Lower leg skin (tissue), 4 donors: Measurements from ENCODE around the gene MDC1. TPM values are rescaled to one million over a fixed set of nuclear protein-coding genes. Genes with fewer than 3 reads are reported as not detected.
A peak's percentile ranks its signal among the peaks of the same experiment; 100 is the strongest.

Experiments
- DNase-seq, 2 donors: peaks; one replicate each; pipeline ENCODE4 v3.0.0-alpha.2; 2019; ENCODE audit warnings: low spot score in 2 of 2
- H3K4me3 ChIP-seq: fragments of 200-600 bp; sonication (generic); 2 replicates; pipeline ENCODE4 v1.5.1; 2017; ENCODE audit warnings: mild to moderate bottlenecking, low read depth; ENCODE audit not compliant: poor library complexity, severe bottlenecking
- POLR2A ChIP-seq, 2 donors: fragments of 450-650 bp; IDR thresholded peaks; one replicate each; pipeline ENCODE4 v1.6.1; 2016 to 2017; ENCODE audit warnings: antibody characterized with exemption in 2 of 2, mild to moderate bottlenecking in 1 of 2, moderate library complexity in 1 of 2
- WGBS, 2 donors: methylation state at CpG; one replicate each; pipeline ENCODE4 v1.1.5; 2018; 5-methylcytosine and 5-hydroxymethylcytosine counted together
- intact Hi-C: fragments of 100-400 bp; cut with DNase I; formaldehyde crosslinking; loops from one replicate; pipeline ENCODE4 v1.15.0; 2023; ENCODE audit warnings: low total_unique reads
- total RNA-seq, 4 donors: library from RNA; depleted of rRNA; stranded (reverse); fragments of >200 nt; gene quantifications; one replicate each; pipeline ENCODE4 v1.1.0, GENCODE V29; 2016
- TF ChIP-seq, protein P1 (sequence below), 3 donors: fragments of 450-650 bp; IDR thresholded peaks; one replicate each; pipeline ENCODE4 v1.5.1; 2016; ENCODE audit warnings: antibody characterized with exemption in 3 of 3, mild to moderate bottlenecking in 3 of 3, moderate library complexity in 2 of 3

The MDC1 gene
- total RNA-seq, 4 donors from 2014 or later = 9.7 to 21.4 (median 9.8) TPM

GRCh38 chr6:30747300-30747687 lies 30.2 kb upstream of the MDC1 start:
- H3K4me3 ChIP-seq = no peak overlapping the region
- DNase-seq = no peak
- intact Hi-C loops = loop anchor here (10.0 kb wide), 2 partner anchors 68 to 128 kb away; no protein-coding TSS in a partner anchor
- TF ChIP-seq, protein P1, sequence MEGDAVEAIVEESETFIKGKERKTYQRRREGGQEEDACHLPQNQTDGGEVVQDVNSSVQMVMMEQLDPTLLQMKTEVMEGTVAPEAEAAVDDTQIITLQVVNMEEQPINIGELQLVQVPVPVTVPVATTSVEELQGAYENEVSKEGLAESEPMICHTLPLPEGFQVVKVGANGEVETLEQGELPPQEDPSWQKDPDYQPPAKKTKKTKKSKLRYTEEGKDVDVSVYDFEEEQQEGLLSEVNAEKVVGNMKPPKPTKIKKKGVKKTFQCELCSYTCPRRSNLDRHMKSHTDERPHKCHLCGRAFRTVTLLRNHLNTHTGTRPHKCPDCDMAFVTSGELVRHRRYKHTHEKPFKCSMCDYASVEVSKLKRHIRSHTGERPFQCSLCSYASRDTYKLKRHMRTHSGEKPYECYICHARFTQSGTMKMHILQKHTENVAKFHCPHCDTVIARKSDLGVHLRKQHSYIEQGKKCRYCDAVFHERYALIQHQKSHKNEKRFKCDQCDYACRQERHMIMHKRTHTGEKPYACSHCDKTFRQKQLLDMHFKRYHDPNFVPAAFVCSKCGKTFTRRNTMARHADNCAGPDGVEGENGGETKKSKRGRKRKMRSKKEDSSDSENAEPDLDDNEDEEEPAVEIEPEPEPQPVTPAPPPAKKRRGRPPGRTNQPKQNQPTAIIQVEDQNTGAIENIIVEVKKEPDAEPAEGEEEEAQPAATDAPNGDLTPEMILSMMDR (IDR thresholded peaks at IDR 0.05) = no peak
- no peak for TF ChIP-seq POLR2A (IDR thresholded peaks at IDR 0.05)
- WGBS, 2 donors = 72 to 94% methylated on average over 1 of the region's 1 CpG

GRCh38 chr6:30744054-30744805 lies 27.1 kb upstream of the MDC1 start, which contains the start of gene IER3:
IER3 (minus strand) TSS chr6:30744547; CDS start chr6:30744518, 29 bp downstream.
- intact Hi-C loops = loop anchor here (10.0 kb wide), 2 partner anchors 71 to 131 kb away; no protein-coding TSS in a partner anchor
- TF ChIP-seq, protein P1 (IDR thresholded peaks at IDR 0.05) = no peak
- TF ChIP-seq POLR2A (IDR thresholded peaks at IDR 0.05) = peak in 1 of 2 donors; percentile 40
- WGBS, 2 donors = 1% methylated on average over 47 to 53 of the region's 54 CpGs
- H3K4me3 ChIP-seq = peak within 1 kb of the TSS; percentile 41
- peak; percentile 89 to 97 for DNase-seq

- no peak for TF ChIP-seq POLR2A (IDR thresholded peaks at IDR 0.05)
- TF ChIP-seq, protein P1 (IDR thresholded peaks at IDR 0.05) = no peak
- H3K4me3 ChIP-seq = peak overlapping the region; percentile 41
- DNase-seq = no peak
- intact Hi-C loops = loop anchor here (10.0 kb wide), 2 partner anchors 71 to 131 kb away; no protein-coding TSS in a partner anchor
- WGBS, 2 donors = 3% methylated on average over 50 to 54 of the region's 55 CpGs
Measured at GRCh38 chr6:30743099-30744053, 26.3 kb upstream of the MDC1 start.

- 0 to 1% methylated on average over 29 to 64 of the region's 66 CpGs for WGBS, 2 donors
- TF ChIP-seq POLR2A (IDR thresholded peaks at IDR 0.05) = no peak
- TF ChIP-seq, protein P1 (IDR thresholded peaks at IDR 0.05) = peak in 1 of 3 donors; percentile 49
- H3K4me3 ChIP-seq = peak within 1 kb of the TSS; percentile 74
- intact Hi-C loops = loop anchor here (10.0 kb wide), 2 partner anchors 72 to 132 kb away; no protein-coding TSS in a partner anchor
- peak; percentile 97 to 100 for DNase-seq
Measured at GRCh38 chr6:30742316-30743098, 25.4 kb upstream of the MDC1 start, which contains the start of gene FLOT1. FLOT1 (minus strand) TSS chr6:30742687; CDS start chr6:30742189, 498 bp downstream.
